ENCODE measurements around the gene PHACTR4.
A peak's percentile ranks its signal among the peaks of the same experiment; 100 is the strongest.
"Not testable (repeated sequence)": the region's sequence is repeated elsewhere in the genome, so short reads cannot be mapped to it uniquely, and the experiment has no call there.

Gene PHACTR4

DNA sequence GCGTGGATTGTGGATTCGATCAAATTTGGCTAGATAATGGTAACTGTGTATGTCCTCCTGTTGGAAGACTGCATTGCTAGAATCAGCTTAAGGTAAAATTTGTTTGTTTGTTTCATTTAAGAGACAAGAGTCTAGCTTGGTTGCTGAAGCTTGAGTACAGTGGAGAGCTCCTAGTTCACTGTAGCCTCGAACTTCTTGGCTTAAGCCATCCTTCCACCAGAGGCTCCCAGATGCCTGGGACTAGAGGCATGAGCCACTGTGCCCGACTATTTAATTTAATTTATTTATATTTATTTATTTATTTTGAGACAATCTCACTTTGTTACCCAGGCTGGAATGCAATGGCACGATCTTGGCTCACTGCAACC is 1.5 kb downstream of the PHACTR4 start:
- no peak for DNase-seq (ENCODE audit: low read depth)

DNA sequence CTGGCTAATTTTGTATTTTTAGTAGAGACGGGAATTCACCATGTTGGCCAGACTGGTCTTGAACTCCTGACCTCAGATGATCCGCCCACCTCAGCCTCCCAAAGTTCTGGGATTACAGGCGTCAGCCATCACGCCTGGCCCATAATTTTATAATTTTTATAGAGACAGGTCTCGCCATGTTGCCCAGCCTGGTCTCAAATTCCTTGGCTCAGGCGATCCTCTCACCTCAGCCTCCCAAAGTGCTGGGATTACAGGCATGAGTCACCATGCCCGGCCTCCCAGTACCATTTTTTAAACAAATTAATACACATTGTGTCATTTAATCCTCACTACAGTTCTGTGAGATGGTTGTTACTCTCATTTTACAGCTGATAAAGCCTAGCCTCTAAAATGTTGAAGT is 3.9 kb downstream of the PHACTR4 start:
- DNase-seq (ENCODE audit: low read depth) = peak; percentile 52

DNA sequence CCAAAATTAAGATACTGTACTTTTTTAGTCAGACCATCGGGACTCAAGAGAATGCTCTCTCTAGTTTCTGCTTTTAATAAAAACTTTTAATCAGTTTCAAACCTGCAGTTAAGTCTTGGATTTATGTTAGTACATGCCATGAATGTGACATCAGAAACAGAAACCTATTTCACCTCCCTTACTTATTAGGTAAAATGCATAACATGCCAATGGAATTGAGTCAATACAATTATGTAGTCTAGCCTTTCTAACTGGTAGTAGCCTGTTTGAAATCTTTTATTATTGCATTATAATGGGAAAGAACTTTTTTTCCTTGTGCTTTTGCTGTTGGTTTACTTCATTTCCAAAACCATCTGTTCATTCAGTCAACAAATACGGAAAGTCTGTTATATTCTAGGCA is 4.8 kb downstream of the PHACTR4 start:
- peak; percentile 85 for DNase-seq (ENCODE audit: low read depth)

DNA sequence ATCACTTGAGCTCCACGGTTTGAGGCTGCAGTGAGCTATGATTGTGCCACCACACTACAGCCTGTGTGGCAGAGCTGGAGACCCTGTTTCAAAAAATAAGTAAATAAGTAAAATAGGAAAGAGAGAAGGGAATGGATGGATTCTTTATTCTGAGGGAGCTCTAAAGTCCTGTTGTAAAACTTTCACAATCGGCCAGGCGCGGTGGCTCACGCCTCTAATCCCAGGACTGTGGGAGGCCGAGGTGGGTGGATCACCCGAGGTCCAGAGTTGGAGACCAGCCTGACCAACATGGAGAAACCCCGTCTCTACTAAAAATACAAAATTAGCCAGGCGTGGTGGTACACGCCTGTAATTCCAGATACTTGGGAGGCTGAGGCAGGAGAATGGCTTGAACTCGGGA is 6.1 kb downstream of the PHACTR4 start:
- DNase-seq (ENCODE audit: low read depth) = not testable (repeated sequence)

DNA sequence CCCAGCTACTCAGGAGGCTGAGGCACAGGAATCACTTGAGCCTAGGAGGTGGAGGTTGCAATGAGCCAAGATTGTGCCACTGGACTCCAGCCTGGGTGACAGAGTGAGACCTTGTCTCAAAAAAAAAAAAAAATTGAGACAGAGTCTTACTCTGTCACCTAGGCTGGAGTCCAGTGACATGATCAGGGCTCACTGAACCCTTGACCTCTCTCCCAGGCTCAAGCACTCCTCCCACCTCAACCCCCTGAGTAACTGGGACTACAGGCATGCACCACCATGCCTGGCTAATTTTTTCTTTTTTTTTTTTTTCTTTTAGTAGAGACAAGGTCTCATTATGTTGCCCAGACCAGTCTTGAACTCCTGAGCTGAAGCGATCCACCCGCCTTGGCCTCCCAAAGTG is 6.7 kb downstream of the PHACTR4 start:
- not testable (repeated sequence) for DNase-seq (ENCODE audit: low read depth)

DNA sequence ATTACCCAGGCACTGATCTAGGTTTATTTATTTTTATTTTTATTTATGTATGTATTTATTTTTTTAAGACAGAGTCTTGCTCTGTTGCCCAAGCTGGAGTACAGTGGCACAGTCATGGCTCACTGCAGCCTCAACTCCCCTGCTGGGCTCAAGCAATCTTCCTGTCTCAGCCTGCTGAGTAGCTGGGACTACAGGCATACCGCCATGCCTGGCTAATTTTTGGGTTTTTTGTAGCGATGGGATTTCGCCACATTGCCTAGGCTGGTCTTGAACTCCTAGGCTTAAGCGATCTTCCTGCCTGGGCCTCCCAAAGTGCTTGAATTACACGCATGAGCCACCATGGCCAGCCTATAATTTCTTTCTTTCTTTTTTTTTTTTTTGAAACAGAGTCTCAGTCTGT is 9.4 kb downstream of the PHACTR4 start:
- DNase-seq (ENCODE audit: low read depth) = no peak

DNA sequence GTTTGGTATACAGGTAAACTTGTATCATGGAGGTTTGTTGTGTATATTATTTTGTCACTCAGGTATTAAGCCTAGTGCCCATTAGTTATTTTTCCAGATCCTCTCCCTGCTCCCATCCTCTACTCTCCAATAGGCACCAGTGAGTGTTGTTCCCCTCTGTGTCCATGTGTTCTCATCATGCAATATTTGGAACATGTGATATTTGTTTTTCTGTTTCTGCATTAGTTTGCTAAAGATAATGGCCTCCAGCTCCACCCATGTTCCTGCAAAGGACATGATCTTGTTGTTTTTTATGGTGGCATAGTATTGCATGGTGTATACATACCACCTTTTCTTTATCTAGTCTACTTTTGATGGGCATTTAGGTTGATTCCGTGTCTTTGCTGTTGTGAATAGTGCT is 10.9 kb downstream of the PHACTR4 start:
- DNase-seq (ENCODE audit: low read depth) = no peak

DNA sequence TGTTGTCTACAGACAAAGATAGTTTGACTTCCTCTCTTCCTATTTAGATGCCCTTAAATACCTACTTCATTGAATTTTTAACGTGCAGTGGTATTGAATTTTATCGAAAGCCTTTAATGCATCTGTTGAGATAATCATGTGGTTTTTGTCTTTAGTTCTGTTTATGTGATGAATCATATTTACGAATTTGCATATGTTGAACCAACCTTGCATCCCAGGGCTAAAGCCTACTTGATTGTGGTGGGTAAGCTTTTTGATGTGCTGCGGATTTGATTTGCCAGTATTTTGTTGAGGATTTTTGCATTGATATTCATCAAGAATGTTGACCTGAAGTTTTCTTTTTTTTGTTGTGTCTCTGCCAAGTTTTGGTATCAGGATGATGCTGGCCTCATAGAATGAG is 14.2 kb downstream of the PHACTR4 start:
- not testable (repeated sequence) for DNase-seq (ENCODE audit: low read depth)

DNA sequence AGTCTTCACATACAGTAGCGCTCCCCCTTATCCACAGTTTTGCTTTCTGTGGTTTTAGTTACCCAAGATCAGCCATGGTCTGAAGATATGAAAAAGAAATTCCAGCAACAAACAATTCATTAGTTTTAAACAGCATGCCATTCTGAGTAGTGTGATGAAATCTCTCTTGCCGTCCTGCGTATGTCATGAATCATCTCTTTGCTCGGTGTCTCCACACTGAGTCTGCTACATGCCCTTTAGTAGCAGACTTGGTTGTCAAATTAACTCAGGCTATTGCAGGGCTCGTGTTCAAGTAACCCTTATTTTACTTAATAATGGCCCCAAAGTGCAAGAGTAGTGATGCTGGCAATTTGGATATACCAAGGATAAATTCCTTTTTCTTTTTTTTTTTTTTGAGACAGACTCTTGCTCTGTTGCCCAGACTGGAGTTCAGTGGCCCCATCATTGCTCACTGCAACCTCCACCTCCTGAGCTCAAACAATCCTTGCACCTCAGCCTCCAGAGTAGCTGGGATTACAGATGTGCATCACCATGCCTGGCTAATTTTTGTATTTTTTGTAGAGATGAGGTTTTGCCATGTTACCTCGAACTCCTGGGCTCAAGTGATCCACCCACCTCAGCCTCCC is 22.6 kb downstream of the PHACTR4 start:
- peak; percentile 97 for DNase-seq (ENCODE audit: low read depth)

DNA sequence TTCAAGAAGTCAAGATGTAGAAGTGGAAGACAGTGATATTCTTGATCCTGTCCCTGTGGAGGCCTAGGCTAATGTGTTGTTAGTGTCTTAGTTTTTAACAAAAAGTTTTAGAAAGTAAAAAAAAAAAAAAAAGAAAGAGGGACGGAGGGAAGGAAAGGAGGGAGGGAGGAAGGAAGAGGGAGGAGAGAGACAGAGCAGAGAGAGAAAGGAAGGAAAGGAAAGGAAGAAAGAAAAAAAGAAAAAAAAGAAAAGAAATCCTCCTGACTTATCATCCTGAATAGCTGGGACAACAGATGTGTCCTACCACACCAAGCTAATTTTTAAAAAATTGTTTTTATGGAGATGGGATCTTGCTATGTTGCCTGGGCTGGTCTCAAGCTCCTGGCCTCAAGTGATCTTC is 24.6 kb downstream of the PHACTR4 start:
- DNase-seq (ENCODE audit: low read depth) = no peak

DNA sequence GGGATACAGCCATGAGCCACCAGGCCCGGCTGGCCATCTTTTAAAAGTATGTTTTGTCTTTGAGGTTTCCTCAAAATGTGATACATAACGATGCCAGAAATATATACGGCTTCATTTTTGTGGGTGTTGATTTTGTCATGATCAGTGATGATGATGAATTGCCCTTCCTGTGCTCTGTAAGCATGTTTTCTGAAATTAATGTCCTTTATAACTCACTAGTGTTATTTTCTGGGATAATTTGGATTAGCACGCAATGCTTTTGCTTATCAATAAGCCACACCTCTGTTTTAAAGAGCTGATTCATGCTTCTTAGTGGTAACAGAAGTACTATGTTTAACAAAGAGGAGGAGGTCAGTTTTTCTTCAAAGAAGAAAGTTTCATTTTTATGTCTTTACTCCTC is 25.6 kb downstream of the PHACTR4 start:
- peak; percentile 36 for DNase-seq (ENCODE audit: low read depth)

DNA sequence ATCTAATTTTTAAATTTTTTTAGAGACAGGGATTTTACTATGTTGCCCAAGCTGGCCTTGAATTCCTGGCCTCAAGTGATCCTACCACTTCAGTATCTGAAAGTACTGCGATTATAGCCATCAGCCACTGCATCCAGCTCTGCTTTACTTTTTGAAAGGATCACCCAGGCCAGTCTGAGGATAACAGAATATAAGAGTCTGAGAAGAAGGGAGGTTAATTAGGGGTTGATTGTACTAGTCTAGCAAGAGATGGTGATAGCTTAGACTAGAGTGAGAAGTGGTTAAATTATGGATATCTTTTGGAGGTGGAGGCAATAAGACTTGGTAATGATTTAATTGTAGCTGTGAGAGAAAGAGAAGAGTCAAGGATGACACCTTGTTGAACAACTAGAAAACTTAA is 32.2 kb downstream of the PHACTR4 start:
- DNase-seq (ENCODE audit: low read depth) = no peak

DNA sequence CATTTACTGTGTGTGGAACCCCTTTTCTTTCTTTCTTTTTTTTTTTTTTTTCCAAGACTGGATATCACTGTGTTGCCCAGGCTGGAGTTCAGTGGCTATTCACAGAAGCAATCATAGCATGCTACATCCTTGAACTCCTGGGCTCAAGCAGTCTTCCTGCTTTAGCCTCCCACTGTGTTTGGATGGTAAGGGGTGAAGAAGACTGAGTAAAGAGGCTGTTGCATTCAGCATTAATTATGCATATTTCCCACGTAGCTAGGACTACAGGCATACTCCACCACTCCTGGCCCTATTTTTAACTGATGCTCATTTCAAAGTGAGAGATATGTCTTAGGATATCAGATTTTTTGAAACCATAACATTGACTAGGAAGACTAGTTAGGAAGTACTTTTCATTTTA is 39.5 kb downstream of the PHACTR4 start:
- no peak for DNase-seq (ENCODE audit: low read depth)

DNA sequence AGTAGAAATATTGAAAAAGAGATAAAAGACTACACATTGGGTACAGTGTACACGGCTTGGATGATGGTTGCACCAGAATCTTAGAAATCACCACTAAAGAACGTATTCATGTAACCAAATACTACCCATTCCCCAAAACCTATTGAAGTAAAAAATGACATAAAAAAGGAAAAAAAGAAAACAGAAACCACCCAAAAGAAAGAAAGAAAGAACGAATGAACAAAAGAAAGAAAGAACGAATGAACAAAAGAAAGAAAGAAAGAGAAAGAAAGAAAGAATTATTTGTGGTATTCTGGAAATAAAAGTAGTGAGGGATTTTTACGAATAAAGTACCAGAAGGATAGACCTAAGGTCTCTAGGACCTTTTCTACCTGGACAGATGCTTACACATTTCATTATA is 42.1 kb downstream of the PHACTR4 start:
- DNase-seq (ENCODE audit: low read depth) = no peak

DNA sequence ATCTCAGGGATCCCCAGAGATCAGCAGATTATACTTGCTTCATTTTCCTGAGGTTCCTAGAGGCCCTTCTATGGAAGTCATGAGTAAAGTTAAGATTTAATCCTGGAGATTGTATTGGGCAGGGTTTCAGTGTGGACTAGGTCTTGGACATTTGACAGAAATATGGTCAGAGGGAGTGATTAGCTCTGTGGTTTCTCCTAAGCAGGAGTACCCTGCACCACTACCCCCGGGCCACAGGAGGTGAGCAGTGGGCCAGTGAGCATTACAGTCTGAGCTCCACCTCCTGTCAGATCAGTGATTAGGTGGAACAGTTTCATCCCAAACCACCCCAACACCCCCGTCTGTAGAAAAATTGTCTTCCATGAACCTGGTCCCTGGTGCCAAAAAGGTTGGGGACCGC is 43.2 kb downstream of the PHACTR4 start:
- peak; percentile 45 for DNase-seq (ENCODE audit: low read depth)

DNA sequence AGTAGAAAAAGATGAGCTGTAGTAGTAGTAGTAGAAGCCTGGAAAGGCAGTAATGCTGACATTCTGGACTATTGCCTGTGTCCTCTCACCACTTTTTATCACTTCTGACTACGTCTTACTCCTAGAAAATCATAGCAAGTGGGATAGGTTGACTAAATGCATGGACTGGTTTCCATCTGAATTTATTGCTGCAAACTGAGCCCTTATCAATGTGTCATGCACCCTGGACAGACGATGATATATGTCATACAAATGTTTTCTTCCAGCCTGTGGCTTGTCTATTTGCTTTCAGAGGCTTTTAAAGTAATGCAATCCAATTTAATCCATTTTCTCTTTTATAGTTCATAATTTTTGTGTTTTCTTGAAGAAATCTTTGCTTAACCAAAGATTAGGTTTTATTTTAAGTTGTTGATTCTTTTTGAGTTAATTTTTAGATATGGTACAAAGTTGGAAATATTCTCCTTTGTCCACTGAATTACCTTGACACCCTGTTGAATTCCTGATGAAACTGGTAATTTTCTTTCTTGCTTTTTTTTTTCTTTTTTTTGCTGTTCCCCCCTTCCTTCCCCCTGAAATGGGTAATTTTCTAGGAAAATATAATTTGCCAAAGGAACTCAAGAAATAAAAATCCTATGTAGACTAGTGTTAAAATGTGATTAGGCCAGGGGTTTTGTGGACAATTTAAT is 47.1 kb downstream of the PHACTR4 start:
- DNase-seq (ENCODE audit: low read depth) = no peak

DNA sequence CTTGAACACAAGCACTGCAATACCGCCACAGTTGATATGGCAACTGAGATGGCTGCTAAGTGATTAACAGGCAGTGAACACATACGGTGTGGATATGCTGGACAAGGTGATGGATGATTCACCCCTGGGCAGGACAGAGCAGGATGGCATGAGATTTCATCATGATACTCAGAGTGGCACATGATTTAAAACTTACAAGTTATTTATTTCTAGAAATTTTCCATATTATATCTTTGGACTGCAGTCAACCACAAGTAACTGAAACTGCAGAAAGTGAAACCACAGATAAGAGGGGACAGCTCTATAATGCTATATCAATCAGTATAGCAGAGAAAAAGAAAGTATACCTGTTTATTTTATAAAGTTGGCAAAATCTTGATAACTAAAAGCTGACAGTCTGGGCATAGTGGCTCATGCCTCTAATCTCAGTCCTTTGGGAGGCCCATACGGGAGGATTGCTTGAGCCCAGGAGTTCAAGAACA is 47.9 kb downstream of the PHACTR4 start:
- DNase-seq (ENCODE audit: low read depth) = peak; percentile 65

DNA sequence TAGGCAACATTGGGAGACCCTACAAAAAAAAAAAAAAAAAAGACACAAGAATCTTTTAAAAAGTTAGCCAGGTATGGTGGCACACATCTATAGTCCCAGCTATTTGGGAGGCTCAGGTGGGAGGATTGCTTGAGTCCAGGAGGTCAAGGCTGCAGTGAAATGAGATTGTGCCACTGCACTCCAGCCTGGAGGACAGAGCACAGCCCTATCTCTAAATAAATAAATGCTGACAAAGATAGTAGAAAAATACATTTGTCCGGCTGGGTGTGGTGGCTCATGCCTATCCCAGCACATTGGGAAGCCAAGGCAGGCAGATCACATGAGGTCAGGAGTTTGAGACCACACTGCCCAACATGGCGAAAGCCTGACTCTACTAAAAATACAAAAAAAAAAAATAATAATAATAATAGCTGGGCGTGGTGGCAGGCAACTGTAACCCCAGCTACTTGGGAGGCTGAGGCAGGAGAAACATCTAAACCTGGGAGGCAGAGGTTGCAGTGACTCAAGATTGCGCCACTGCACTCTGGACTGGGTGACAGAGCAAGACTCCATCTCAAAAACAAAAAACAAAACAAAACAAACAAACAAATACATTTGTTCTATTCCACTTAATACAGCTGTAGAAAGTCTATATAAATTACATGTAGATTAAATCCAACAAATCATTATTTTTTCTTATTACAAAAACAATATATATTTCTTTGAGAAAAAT is 48.5 kb downstream of the PHACTR4 start:
- no peak for DNase-seq (ENCODE audit: low read depth)

DNA sequence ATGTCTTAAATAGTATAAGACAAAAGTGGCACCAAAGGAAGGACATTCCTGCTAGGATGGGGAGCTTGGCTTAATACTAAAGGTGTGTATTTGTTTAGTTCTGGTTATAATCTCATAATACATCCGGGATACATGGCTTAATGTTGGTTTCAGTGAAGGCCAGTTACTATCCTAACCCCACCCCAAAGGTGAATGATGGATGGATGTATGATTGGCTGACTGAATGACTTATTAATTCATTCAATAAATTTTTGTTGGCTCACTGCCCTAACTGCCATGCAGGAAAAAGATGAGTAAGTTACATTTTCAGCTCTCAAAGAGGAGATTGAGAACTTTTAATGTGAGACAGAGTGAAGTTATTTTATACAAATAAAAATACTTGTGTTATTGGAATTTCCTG is 52.2 kb downstream of the PHACTR4 start:
- DNase-seq (ENCODE audit: low read depth) = peak; percentile 30

DNA sequence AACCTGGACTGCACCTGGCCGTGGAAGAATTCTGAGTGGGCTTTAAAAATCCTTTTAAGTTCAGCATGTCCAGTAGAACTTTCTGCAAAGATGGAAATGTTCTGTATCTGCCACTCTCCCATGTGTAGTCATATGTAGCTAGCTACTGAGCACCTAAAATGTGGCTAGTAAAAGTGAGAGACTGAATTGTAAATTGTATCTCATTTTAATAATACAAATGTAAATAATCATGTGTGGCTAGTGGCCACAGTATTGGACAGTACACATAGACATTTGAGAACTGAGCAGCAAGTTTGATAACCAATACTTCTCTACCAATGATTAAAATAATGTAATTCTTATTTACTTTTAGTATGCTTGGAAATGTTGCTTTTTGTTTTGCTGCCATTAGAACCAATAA is 57.3 kb downstream of the PHACTR4 start:
- DNase-seq (ENCODE audit: low read depth) = no peak

DNA sequence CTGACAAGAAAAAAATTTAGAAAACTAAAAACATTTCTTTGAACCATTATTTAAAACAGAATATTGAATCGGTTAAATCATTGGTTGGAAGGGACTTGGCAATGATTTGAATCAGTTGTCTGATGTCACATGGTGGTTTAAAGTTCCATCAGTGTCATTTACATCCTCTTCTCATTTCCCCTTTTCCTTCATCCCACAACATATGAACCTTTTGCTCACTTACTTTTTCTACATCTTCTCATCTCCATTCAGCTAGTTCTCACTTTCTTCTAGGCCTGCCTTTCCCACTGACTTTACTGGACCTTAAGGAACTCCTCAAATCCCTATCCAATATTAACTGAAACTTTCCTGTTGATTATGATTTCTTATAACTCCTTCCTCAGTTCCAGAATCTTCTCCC is 58.5 kb downstream of the PHACTR4 start:
- no peak for DNase-seq (ENCODE audit: low read depth)

DNA sequence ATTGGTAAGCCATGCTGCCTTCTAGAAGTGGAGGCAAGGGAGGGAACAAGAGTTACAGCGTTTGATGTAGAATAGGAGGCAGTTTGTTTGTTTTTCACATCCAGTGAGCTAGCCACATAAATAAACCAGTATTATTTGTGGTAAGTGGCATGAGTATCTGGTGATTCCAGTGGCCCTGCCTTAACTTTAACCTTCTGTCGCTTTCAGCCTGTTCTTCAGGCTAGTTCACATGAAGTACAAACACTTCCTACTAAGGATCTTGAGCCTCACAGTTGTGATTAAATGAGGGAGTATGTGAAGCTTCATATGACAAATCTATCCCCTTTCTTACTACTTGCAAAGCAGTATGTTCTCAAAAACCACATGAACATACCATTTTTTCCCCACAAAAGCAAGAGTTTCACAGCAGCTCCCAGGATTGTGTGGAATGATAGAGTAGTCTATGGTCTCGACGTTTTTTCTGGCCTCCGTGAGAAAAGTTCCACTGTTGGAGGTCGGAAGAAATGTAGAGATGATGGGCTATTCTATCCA is 59.5 kb downstream of the PHACTR4 start:
- no peak for DNase-seq (ENCODE audit: low read depth)

DNA sequence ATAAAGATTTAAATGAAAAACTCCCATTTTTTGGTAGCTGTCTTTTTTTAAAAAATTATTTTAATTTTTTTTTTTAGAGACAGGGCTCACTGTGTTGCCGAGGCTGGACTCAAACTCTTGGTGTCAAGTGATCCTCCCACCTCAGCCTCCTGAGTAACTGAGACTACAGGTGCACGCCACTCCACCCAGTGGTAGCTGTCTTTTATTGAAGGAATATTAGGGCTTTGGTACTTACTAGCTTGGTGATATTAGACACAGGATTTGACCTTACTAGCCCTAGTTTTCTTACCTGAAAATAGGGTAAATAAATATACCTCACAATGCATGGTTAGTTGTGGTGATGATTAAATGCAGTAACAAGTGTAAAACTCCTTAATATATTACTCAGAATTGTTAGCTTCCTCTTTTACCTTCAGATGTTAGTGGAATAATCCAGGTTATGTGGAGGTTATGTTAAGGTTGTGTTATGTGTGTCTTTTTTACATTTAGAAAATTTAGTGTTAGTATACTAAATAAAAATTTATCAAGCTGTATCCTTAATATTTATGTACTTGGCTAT is 66.8 kb downstream of the PHACTR4 start:
- DNase-seq (ENCODE audit: low read depth) = no peak

Data from iris pigment epithelial cell (primary cell).